ENCODE measurements around the gene TBC1D10A. TPM values are rescaled to one million over a fixed set of nuclear protein-coding genes. Genes with fewer than 3 reads are reported as not detected.

The TBC1D10A gene
- total and polyA plus RNA-seq, 4 donors: 16.7 to 45.5 (median 27.5) TPM

- DNase-seq: peak; percentile 99
- Histone ChIP-seq H3K4me3 (ENCODE audit: low read length in 2 of 2) (peak within 1 kb of the TSS; percentile 56 to 87), H3K9me3 (ENCODE audit: control insufficient read depth, low read length) (no peaks in the 10 kb centered on the region), H3K27me3 (ENCODE audit: control insufficient read depth in 1 of 2, insufficient read depth in 2 of 2, low read length in 1 of 2) (no peaks in the 10 kb centered on the region), H3K36me3 (ENCODE audit: control insufficient read depth in 1 of 2, insufficient read depth in 2 of 2, low read length in 1 of 2) (peaks cover 0 to 5% of the 10 kb centered on the region in 2 donors), H3K4me1 (ENCODE audit: control insufficient read depth in 1 of 2, insufficient read depth in 2 of 2, low read length in 2 of 2) (no peaks in the 10 kb centered on the region), H3K27ac (ENCODE audit: low read depth in 1 of 2, low read length in 2 of 2) (peak within 1 kb of the TSS; percentile 69 to 85)
- WGBS, 2 donors: 1% methylated on average over 70 to 85 of the region's 85 CpGs
- ATAC-seq (ENCODE audit: low FRiP score): peak; percentile 91
- intact Hi-C loops (cut with DNase I): loop anchor here (1.0 to 5.0 kb wide), 6 partner anchors 15 to 97 kb away; partner anchors contain the start of genes TBC1D10A (in 2 of the 2), CCDC157 (in 1 of the 2), RNF215 (in 1 of the 2) and SF3A1 (in 1 of the 2)
These were observed 37.4 kb downstream of the TBC1D10A start, which contains the start of gene CASTOR1 for GRCh38 chr22:30289141-30289979. Gene CASTOR1 (minus strand): TSS chr22:30289505. CDS start chr22:30289497, 8 bp downstream.

DNA sequence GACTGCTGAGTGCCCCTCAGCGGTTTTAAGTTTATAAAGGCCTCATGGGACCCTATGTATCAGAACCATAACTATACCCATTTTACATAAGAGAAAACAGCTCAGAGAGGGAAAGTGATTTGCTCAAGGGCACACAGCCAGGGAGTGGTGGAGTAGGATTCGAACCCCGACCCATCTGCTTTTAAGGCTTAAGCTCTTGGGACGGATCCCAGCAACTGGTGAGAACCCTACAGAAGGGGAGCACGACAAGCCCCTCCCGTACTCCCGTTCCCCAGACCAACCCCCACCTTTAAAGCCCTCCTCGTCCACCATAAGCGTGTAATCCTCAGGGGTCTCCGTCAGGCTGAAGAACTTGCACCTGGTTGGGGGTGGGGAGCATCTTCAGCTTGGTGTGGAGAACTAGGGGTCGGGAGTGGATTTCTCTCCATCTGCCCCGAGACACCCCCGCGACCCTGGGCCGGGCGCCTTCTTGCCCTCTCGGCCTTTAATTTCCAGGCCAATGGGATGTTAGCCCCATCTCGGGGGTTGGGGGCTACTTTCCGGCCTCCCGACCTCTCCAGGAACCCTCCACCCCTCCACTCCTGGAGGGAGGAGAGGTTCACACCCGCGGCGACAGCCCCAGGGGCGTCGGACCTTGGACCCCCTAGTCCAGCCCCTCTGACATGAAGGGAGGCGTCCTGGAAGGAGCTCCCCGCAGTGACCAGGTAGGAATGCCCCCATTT, 38.2 kb downstream of the TBC1D10A start:
- Histone ChIP-seq H3K4me1 (ENCODE audit: control insufficient read depth in 1 of 2, insufficient read depth in 2 of 2, low read length in 2 of 2) (no peaks in the 10 kb centered on the region), H3K4me3 (ENCODE audit: low read length in 2 of 2) (peak overlapping the region; percentile 56 to 87), H3K36me3 (ENCODE audit: control insufficient read depth in 1 of 2, insufficient read depth in 2 of 2, low read length in 1 of 2) (peaks cover 0 to 5% of the 10 kb centered on the region in 2 donors), H3K27me3 (ENCODE audit: control insufficient read depth in 1 of 2, insufficient read depth in 2 of 2, low read length in 1 of 2) (no peaks in the 10 kb centered on the region), H3K27ac (ENCODE audit: low read depth in 1 of 2, low read length in 2 of 2) (peak overlapping the region in 1 of 2 donors; percentile 71), H3K9me3 (ENCODE audit: control insufficient read depth, low read length) (no peaks in the 10 kb centered on the region)
- WGBS, 2 donors: 1 to 4% methylated on average over 27 of the region's 27 CpGs
- intact Hi-C loops (cut with DNase I): loop anchor here (1.0 to 5.0 kb wide), 7 partner anchors 16 to 99 kb away; partner anchors contain the start of genes RNF215 (in 2 of the 2), TBC1D10A (in 2 of the 2), CCDC157 (in 1 of the 2) and SF3A1 (in 1 of the 2)
- no peak for DNase-seq
- ATAC-seq (ENCODE audit: low FRiP score): no peak

GRCh38 chr22:30287648-30288418, 38.9 kb downstream of the TBC1D10A start:
- ATAC-seq (ENCODE audit: low FRiP score) (peak; percentile 84), DNase-seq (peak; percentile 93 to 94)
- H3K4me3 ChIP-seq (ENCODE audit: low read length in 2 of 2): peak overlapping the region in 1 of 2 donors; percentile 2
- peaks cover 0 to 5% of the 10 kb centered on the region in 2 donors for H3K36me3 ChIP-seq (ENCODE audit: control insufficient read depth in 1 of 2, insufficient read depth in 2 of 2, low read length in 1 of 2)
- WGBS, 2 donors: 12 to 18% methylated on average over 5 of the region's 5 CpGs
- H3K9me3 ChIP-seq (ENCODE audit: control insufficient read depth, low read length): no peaks in the 10 kb centered on the region
- no peak overlapping the region for H3K27ac ChIP-seq (ENCODE audit: low read depth in 1 of 2, low read length in 2 of 2)
- no peaks in the 10 kb centered on the region for H3K27me3 ChIP-seq (ENCODE audit: control insufficient read depth in 1 of 2, insufficient read depth in 2 of 2, low read length in 1 of 2)
- H3K4me1 ChIP-seq (ENCODE audit: control insufficient read depth in 1 of 2, insufficient read depth in 2 of 2, low read length in 2 of 2): no peaks in the 10 kb centered on the region
- intact Hi-C loops (cut with DNase I): loop anchor here (1.0 to 5.0 kb wide), 6 partner anchors 17 to 99 kb away; partner anchors contain the start of genes RNF215 (in 2 of the 2), CCDC157 (in 1 of the 2), SF3A1 (in 1 of the 2) and TBC1D10A (in 1 of the 2)

GRCh38 chr22:30286813-30287647, 39.7 kb downstream of the TBC1D10A start:
- ATAC-seq (ENCODE audit: low FRiP score) (no peak), DNase-seq (peak; percentile 83 to 91)
- H3K4me3 ChIP-seq (ENCODE audit: low read length in 2 of 2): no peak overlapping the region
- WGBS, 2 donors: 66 to 71% methylated on average over 28 to 31 of the region's 31 CpGs
- H3K36me3 ChIP-seq (ENCODE audit: control insufficient read depth in 1 of 2, insufficient read depth in 2 of 2, low read length in 1 of 2): peaks cover 0 to 2% of the 10 kb centered on the region in 2 donors
- no peaks in the 10 kb centered on the region for H3K27me3 ChIP-seq (ENCODE audit: control insufficient read depth in 1 of 2, insufficient read depth in 2 of 2, low read length in 1 of 2)
- H3K9me3 ChIP-seq (ENCODE audit: control insufficient read depth, low read length): no peaks in the 10 kb centered on the region
- intact Hi-C loops (cut with DNase I): loop anchor here (5.0 kb wide), 2 partner anchors 40 to 55 kb away; partner anchors contain the start of gene TBC1D10A (in 1 of the 2)
- no peak overlapping the region for H3K27ac ChIP-seq (ENCODE audit: low read depth in 1 of 2, low read length in 2 of 2)
- H3K4me1 ChIP-seq (ENCODE audit: control insufficient read depth in 1 of 2, insufficient read depth in 2 of 2, low read length in 2 of 2): no peaks in the 10 kb centered on the region

GRCh38 chr22:30286331-30286730, 40.4 kb downstream of the TBC1D10A start:
- H3K27ac ChIP-seq (ENCODE audit: low read depth in 1 of 2, low read length in 2 of 2): no peak overlapping the region
- H3K4me1 ChIP-seq (ENCODE audit: control insufficient read depth in 1 of 2, insufficient read depth in 2 of 2, low read length in 2 of 2): no peaks in the 10 kb centered on the region
- peaks cover 0 to 2% of the 10 kb centered on the region in 2 donors for H3K36me3 ChIP-seq (ENCODE audit: control insufficient read depth in 1 of 2, insufficient read depth in 2 of 2, low read length in 1 of 2)
- no peaks in the 10 kb centered on the region for H3K27me3 ChIP-seq (ENCODE audit: control insufficient read depth in 1 of 2, insufficient read depth in 2 of 2, low read length in 1 of 2)
- H3K9me3 ChIP-seq (ENCODE audit: control insufficient read depth, low read length): no peaks in the 10 kb centered on the region
- intact Hi-C loops (cut with DNase I): loop anchor here (5.0 kb wide), 2 partner anchors 41 to 56 kb away; partner anchors contain the start of gene TBC1D10A (in 1 of the 2)
- WGBS, 2 donors: 79 to 85% methylated on average over 5 of the region's 5 CpGs
- no peak overlapping the region for H3K4me3 ChIP-seq (ENCODE audit: low read length in 2 of 2)
- ATAC-seq (ENCODE audit: low FRiP score): no peak
- no peak for DNase-seq

DNA sequence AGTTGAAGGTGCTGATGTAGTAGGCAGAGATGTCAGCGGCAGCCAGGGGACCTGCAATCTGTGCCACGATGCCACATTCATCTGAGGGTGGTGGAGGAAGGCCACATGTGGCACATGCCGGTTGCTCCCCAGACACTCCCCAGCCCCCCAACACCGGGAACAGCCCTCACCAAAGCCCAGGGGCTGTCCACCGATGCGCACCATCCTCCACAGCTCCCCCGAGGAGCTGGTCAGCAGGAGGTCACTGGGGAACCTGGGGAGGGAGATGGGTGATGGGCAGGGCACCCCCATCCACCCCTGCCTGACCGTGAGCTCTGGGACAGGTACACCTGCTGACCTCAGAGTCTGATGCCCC, 40.9 kb downstream of the TBC1D10A start:
- H3K36me3 ChIP-seq (ENCODE audit: control insufficient read depth in 1 of 2, insufficient read depth in 2 of 2, low read length in 1 of 2): peaks cover 0 to 2% of the 10 kb centered on the region in 2 donors
- H3K4me1 ChIP-seq (ENCODE audit: control insufficient read depth in 1 of 2, insufficient read depth in 2 of 2, low read length in 2 of 2): no peaks in the 10 kb centered on the region
- WGBS, 2 donors: 87 to 90% methylated on average over 8 of the region's 8 CpGs
- ATAC-seq (ENCODE audit: low FRiP score) (no peak), DNase-seq (no peak)
- H3K4me3 ChIP-seq (ENCODE audit: low read length in 2 of 2): no peak overlapping the region
- no peak overlapping the region for H3K27ac ChIP-seq (ENCODE audit: low read depth in 1 of 2, low read length in 2 of 2)
- H3K27me3 ChIP-seq (ENCODE audit: control insufficient read depth in 1 of 2, insufficient read depth in 2 of 2, low read length in 1 of 2): no peaks in the 10 kb centered on the region
- H3K9me3 ChIP-seq (ENCODE audit: control insufficient read depth, low read length): no peaks in the 10 kb centered on the region
- intact Hi-C loops (cut with DNase I): loop anchor here (5.0 kb wide), 2 partner anchors 41 to 56 kb away; partner anchors contain the start of gene TBC1D10A (in 1 of the 2)

- WGBS, 2 donors: 89 to 90% methylated on average over 27 of the region's 27 CpGs
- no peak for ATAC-seq (ENCODE audit: low FRiP score)
- DNase-seq: no peak
- H3K4me3 ChIP-seq (ENCODE audit: low read length in 2 of 2): no peak overlapping the region
- no peaks in the 10 kb centered on the region for H3K27me3 ChIP-seq (ENCODE audit: control insufficient read depth in 1 of 2, insufficient read depth in 2 of 2, low read length in 1 of 2)
- no peaks in the 10 kb centered on the region for H3K9me3 ChIP-seq (ENCODE audit: control insufficient read depth, low read length)
- intact Hi-C loops (cut with DNase I): loop anchor here (5.0 kb wide), 2 partner anchors 42 to 57 kb away; partner anchors contain the start of gene TBC1D10A (in 1 of the 2)
- H3K36me3 ChIP-seq (ENCODE audit: control insufficient read depth in 1 of 2, insufficient read depth in 2 of 2, low read length in 1 of 2): peaks cover 0 to 2% of the 10 kb centered on the region in 2 donors
- H3K27ac ChIP-seq (ENCODE audit: low read depth in 1 of 2, low read length in 2 of 2): no peak overlapping the region
- H3K4me1 ChIP-seq (ENCODE audit: control insufficient read depth in 1 of 2, insufficient read depth in 2 of 2, low read length in 2 of 2): no peaks in the 10 kb centered on the region
These were observed 41.4 kb downstream of the TBC1D10A start for GRCh38 chr22:30285176-30285845.

Measured in aorta (tissue), 5 donors.